LoVo (cell line): Measurements from ENCODE around the gene PTTG2.
"Not testable (repeated sequence)": the region's sequence is repeated elsewhere in the genome, so short reads cannot be mapped to it uniquely, and the experiment has no call there.

Source experiments
- DNase-seq: peaks from one replicate; pipeline ENCODE4 v3.0.0-alpha.2; 2016; ENCODE audit warnings: low spot score

PTTG2 gene

DNA sequence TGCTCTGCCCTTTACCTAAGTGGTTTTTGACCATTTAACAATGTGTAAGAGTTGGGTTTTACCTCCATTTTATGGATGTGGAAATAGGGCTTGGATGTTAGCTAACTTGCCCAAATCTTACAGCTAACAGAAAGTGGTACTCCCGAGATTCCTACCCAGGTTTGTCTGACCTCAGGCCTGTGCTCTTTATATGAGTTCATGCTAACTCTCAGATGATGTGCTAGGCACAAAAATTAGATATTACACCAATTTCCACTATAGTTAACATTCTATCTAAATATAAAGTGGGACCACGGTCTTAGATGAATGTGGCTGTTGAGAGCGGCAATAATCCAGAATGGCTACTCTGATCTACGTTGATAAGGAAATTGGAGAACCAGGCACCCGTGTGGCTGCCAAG lies at the start of gene PTTG2:
Gene PTTG2 (plus strand): TSS at position 301 of the 400 bp plus-strand sequence. CDS start 37 bp downstream, at position 338.
- DNase-seq = no peak

- no peak for DNase-seq
These were observed 45.7 kb upstream of the PTTG2 start for GRCh38 chr4:37914539-37914938.

DNA sequence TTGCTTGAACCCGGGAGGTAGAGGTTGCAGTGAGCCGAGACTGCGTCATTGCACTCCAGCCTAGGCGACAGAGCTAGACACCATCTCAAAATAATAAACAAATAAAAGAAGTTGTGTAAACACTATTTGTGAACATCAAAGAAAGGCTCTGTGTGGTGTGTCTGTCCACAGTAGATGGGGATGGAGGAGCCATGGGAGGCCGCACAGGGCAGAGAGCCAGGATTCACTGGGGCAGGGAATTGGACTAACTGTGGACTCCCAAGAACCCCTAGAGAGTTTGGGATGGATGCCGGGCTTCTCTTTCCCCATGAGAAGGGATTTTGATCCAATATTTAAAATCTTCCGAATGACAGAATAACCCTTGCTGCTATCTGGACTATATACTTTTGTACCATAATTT lies 42.8 kb upstream of the PTTG2 start:
- no peak for DNase-seq

- DNase-seq = no peak
These were observed 41.5 kb upstream of the PTTG2 start for GRCh38 chr4:37918653-37919052.

DNA sequence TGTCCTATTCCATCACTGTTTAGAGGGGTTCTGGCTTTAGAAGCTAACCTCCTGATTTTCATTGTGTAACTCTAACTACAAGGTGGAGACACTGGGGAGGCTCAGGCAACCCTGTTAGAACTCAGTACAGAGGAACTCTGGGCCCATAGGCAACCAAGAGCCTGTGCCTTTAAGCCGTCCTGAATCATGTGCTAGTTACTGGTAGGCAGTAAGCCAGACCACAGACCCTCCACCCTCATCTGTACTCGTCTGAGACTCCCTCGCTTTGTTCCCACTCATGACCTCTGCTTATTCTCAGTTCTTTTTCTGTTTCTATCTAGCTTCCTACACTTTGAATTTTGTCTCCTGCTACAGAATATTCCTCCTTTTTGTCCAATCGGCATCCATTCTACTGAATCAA lies 37.9 kb upstream of the PTTG2 start:
- no peak for DNase-seq

DNA sequence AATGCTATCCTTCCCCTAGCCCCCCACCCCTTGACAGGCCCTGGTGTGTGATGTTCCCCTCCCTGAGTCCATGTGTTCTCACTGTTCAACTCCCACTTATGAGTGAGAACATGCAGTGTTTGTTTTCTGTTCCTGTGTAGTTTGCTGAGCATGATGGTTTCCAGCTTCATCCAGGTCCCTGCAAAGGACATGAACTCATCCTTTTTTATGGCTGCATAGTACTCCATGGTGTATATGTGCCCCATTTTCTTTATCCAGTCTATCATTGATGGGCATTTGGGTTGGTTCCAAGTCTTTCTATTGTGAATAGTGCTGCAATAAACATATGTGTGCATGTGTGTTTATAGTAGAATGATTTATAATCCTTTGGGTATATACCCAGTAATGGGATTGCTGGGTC lies 37.1 kb upstream of the PTTG2 start:
- DNase-seq = not testable (repeated sequence)

GRCh38 chr4:37924946-37925345 lies 35.3 kb upstream of the PTTG2 start:
- DNase-seq = no peak

- no peak for DNase-seq
These were observed 32.8 kb upstream of the PTTG2 start for GRCh38 chr4:37927434-37927833.

- DNase-seq = no peak
These were observed 31.5 kb upstream of the PTTG2 start for GRCh38 chr4:37928426-37929416.

DNA sequence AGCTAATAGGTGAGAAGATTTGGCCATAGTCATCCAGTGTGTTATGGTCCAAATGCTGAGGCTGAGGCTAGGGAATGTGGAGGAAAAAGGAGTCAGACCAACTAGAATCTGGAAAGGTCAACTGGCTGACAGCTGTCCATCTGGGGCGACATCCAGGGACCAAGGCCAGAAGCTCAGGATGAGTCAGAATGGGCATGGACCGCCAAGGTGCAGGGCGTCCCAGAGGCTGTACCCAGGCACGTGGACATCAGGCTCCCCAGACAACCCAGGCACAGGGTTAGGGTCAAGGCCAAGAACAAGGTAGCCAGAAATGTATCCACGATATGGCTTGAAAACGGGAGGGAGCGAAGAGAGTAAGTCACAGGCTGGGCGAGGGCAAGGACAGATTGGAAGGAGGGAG lies 26.1 kb upstream of the PTTG2 start:
- DNase-seq = no peak

DNA sequence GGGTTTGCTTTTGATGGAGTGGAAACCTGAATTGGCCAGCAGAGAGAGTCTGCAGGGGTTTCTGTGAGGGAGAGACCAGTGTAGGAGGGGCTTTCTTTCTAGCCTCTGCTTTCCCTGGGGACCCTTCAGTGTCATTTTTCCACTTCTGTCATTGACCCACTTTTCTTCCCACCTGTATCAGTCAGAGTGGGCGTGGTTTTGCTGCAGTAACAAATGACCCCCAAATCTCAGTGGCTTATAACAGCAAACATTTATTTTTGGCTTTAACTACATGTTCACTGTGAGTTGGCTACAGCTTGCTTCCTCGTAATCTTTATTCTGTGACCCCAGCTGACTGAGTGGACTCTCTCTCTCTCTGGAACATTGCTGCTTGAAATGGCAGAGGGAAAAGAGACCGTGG lies 25.6 kb upstream of the PTTG2 start:
- DNase-seq = no peak

GRCh38 chr4:37935026-37935425 lies 25.2 kb upstream of the PTTG2 start:
- DNase-seq = no peak

DNA sequence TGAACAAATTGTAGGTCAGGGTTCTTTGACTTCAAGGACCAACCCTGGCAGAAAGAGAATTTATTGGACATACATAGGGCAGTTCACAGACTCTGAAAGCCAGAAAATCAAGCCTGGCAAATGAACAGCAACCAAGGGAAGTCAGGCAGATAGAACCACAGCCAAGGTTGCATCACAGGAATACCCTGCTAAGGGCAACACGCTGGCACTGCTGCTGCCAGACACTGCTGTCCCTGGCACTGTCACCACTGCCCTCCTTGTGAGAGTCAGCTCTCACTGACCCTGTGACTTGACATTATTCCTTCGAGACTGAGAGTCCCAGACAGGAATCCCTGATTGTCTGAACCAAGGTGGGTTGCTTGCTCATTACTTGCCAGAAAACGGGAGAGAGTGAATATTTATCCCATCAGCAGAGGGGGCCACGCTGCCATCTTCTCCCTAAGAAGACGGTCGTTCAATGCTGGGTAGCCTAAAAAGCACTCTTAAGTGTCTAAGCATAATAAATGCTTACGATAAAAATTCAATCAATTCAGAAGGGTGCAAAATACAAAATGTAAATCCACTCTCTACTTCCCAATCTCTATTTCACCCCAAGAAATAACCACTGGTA lies 23.2 kb upstream of the PTTG2 start:
- DNase-seq = no peak

DNA sequence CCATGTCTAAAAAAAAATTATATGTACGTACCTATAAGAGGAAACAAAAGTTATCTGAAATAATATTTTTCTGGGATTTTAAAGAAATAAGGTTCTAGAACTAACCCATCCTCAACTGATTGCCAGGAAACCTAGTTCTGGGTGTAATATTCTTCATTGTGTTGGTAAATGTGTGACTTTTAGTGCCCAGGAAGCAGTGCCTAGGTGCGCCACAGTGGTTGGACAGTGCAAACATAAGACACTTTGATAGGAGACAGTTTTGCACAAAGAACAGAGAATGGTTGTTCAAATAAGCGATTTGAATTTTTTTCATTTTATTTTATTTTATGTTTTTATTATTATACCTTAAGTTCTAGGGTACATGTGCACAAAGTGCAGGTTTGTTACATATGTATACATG lies 22.0 kb upstream of the PTTG2 start:
- no peak for DNase-seq

GRCh38 chr4:37946503-37947179 lies 13.6 kb upstream of the PTTG2 start:
- no peak for DNase-seq

DNA sequence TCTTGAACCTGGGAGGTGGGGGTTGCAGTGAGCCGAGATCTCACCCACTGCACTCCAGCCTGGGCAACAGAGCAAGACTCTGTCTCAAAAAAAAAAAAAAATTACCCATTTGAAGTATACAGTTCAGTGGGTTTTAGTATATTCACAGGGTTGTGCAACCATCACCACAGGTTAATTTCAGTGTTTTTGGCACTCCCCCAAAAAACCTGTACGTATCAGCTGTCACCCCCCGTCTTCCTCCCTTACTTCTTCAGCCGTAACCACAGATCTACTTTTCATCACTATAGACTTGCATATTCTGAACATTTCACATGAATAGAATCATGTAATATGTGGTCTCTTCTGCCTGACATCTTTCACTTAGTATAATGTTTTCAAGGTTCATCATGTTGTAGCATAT lies 11.7 kb upstream of the PTTG2 start:
- DNase-seq = no peak

DNA sequence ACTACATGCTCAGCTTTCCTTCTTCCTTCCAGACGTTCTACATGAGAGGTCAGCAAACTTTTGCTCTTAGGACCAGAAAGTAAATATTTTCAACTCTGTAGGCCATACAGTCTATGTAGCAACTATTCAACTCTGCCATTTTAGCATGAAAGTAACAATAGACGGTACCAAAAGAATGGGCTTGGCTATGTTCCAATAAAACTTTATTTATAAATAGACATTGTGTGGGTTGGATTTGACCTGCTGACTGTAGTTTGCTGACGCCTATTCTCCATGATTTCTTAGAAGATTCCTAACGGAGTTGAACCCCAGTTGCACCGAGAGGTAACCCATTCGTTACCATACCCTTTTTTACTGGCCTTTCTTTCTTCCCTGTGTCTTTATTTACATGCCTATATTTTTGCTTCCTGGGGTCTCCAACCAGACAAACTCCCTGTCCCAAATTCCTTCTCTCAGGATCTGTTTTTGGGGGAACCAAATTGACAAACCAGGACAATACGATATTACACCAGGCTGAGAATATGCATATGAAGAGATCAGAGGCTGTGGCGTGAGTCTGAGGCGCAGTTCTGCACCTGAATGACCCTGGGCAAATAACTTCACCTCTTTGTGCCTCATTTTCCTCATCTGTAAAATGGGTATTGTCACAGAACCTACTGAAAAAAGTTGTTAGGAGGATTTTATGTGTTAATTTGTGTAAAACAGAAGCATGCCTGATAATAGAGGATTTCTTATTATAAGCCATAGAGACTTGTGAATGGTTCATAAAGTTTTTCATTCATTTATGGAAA lies 10.4 kb upstream of the PTTG2 start:
- no peak for DNase-seq

GRCh38 chr4:37951461-37952352 lies 8.5 kb upstream of the PTTG2 start:
- no peak for DNase-seq

- DNase-seq = no peak
These were observed 7.0 kb upstream of the PTTG2 start for GRCh38 chr4:37953156-37953555.

DNA sequence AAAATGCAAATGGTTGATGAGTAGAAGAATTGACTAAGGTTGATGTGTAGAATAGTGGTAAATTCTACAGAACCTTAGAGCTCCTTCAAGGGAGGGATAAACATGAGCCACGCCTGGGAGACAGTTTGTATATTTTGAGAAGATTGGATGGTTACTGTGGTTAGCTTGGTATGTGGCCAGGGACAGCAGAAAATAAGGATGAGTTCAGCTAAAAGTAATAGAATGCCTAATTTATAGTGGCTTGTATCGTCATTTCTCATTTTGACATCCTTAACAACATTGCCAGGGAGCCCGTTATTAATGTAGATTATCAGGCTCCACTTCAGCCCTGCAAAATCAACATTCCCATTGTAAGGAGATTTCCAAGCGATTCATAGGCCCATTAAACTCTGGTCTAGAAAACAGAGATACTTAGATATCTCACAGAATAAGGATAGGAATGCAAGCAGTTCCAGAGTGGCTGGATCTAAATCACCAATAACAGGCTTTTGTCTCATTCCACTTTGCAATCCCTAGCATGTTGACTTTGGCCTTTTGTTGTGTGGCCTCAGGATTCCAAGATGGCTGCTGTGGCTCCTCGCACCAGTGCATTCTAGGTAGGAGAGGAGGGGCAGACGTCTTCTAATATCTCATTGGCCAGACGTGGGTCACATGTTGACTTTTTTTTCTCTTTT lies 6.4 kb upstream of the PTTG2 start:
- DNase-seq = no peak
